H1 (cell line): ENCODE results near the gene ADD1. TPM values are rescaled to one million over a fixed set of nuclear protein-coding genes. Genes with fewer than 3 reads are reported as not detected.

Source experiments
- polyA plus RNA-seq, 7 experiments: library from polyadenylated mRNA; depleted of rRNA in 3 of 7; stranded (reverse) in 5 of 7; unstranded in 2 of 7; fragments of >200 nt in 5 of 7; fragments of 200-250 nt in 2 of 7; gene quantifications; 1 replicate in 5 of 7; 2 replicates in 1 of 7; 4 replicates in 1 of 7; pipeline versions ENCODE4 v1.2.1 to v1.2.3, GENCODE V29; 2011 to 2013; ENCODE audit warnings: missing spikeins in 2 of 7, mixed read lengths in 2 of 7
- total RNA-seq: library from RNA; stranded (reverse); fragmentation: NEBNext Ultra II Directional; extraction: Animal tissue kit (Norgen Biotek cat#: 25700); gene quantifications from 2 replicates; pipeline ENCODE4 v1.2.1, GENCODE V29; 2021
- TF ChIP-seq, protein P1 (sequence below): fragments of 300-600 bp; sonication (generic); IDR thresholded peaks from 2 replicates; pipeline ENCODE4 v1.7.1; 2012; ENCODE audit warnings: low read length, moderate library complexity, mild to moderate bottlenecking, inconsistent platforms; ENCODE audit not compliant: insufficient replicate concordance

ADD1 gene
- total and polyA plus RNA-seq, 2 of the 8 experiments (the other 6 are each of a cell fraction or from before 2014, with no cell fraction given), result 113 to 143 TPM

GRCh38 chr4:2857349-2857927 is 13.8 kb downstream of the ADD1 start (continued):
- TF ChIP-seq, protein P1, sequence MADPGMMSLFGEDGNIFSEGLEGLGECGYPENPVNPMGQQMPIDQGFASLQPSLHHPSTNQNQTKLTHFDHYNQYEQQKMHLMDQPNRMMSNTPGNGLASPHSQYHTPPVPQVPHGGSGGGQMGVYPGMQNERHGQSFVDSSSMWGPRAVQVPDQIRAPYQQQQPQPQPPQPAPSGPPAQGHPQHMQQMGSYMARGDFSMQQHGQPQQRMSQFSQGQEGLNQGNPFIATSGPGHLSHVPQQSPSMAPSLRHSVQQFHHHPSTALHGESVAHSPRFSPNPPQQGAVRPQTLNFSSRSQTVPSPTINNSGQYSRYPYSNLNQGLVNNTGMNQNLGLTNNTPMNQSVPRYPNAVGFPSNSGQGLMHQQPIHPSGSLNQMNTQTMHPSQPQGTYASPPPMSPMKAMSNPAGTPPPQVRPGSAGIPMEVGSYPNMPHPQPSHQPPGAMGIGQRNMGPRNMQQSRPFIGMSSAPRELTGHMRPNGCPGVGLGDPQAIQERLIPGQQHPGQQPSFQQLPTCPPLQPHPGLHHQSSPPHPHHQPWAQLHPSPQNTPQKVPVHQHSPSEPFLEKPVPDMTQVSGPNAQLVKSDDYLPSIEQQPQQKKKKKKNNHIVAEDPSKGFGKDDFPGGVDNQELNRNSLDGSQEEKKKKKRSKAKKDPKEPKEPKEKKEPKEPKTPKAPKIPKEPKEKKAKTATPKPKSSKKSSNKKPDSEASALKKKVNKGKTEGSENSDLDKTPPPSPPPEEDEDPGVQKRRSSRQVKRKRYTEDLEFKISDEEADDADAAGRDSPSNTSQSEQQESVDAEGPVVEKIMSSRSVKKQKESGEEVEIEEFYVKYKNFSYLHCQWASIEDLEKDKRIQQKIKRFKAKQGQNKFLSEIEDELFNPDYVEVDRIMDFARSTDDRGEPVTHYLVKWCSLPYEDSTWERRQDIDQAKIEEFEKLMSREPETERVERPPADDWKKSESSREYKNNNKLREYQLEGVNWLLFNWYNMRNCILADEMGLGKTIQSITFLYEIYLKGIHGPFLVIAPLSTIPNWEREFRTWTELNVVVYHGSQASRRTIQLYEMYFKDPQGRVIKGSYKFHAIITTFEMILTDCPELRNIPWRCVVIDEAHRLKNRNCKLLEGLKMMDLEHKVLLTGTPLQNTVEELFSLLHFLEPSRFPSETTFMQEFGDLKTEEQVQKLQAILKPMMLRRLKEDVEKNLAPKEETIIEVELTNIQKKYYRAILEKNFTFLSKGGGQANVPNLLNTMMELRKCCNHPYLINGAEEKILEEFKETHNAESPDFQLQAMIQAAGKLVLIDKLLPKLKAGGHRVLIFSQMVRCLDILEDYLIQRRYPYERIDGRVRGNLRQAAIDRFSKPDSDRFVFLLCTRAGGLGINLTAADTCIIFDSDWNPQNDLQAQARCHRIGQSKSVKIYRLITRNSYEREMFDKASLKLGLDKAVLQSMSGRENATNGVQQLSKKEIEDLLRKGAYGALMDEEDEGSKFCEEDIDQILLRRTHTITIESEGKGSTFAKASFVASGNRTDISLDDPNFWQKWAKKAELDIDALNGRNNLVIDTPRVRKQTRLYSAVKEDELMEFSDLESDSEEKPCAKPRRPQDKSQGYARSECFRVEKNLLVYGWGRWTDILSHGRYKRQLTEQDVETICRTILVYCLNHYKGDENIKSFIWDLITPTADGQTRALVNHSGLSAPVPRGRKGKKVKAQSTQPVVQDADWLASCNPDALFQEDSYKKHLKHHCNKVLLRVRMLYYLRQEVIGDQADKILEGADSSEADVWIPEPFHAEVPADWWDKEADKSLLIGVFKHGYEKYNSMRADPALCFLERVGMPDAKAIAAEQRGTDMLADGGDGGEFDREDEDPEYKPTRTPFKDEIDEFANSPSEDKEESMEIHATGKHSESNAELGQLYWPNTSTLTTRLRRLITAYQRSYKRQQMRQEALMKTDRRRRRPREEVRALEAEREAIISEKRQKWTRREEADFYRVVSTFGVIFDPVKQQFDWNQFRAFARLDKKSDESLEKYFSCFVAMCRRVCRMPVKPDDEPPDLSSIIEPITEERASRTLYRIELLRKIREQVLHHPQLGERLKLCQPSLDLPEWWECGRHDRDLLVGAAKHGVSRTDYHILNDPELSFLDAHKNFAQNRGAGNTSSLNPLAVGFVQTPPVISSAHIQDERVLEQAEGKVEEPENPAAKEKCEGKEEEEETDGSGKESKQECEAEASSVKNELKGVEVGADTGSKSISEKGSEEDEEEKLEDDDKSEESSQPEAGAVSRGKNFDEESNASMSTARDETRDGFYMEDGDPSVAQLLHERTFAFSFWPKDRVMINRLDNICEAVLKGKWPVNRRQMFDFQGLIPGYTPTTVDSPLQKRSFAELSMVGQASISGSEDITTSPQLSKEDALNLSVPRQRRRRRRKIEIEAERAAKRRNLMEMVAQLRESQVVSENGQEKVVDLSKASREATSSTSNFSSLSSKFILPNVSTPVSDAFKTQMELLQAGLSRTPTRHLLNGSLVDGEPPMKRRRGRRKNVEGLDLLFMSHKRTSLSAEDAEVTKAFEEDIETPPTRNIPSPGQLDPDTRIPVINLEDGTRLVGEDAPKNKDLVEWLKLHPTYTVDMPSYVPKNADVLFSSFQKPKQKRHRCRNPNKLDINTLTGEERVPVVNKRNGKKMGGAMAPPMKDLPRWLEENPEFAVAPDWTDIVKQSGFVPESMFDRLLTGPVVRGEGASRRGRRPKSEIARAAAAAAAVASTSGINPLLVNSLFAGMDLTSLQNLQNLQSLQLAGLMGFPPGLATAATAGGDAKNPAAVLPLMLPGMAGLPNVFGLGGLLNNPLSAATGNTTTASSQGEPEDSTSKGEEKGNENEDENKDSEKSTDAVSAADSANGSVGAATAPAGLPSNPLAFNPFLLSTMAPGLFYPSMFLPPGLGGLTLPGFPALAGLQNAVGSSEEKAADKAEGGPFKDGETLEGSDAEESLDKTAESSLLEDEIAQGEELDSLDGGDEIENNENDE, result no peak
